ENCODE measurements around the gene PTPRE.

Gene PTPRE

GRCh38 chr10:128121750-128122412 is 215.0 kb downstream of the PTPRE start:
- TF ChIP-seq ARNTL (CRISPR knock-in tag; IDR thresholded peaks at IDR 0.05; ENCODE audit: borderline replicate concordance, low read depth) (no peak), OSR1 (CRISPR knock-in tag; IDR thresholded peaks at IDR 0.05) (no peak), CSDC2 (CRISPR knock-in tag; IDR thresholded peaks at IDR 0.05) (no peak), PPARA (CRISPR knock-in tag; IDR thresholded peaks at IDR 0.05; ENCODE audit: borderline replicate concordance) (no peak), ZFP3 (CRISPR knock-in tag; IDR thresholded peaks at IDR 0.05) (no peak), TCF4 (CRISPR knock-in tag; IDR thresholded peaks at IDR 0.05; ENCODE audit: borderline replicate concordance) (no peak), ZNF70 (CRISPR knock-in tag; IDR thresholded peaks at IDR 0.05) (no peak), ESRRG (CRISPR knock-in tag; IDR thresholded peaks at IDR 0.05) (no peak)
- TF ChIP-seq, protein P1, sequence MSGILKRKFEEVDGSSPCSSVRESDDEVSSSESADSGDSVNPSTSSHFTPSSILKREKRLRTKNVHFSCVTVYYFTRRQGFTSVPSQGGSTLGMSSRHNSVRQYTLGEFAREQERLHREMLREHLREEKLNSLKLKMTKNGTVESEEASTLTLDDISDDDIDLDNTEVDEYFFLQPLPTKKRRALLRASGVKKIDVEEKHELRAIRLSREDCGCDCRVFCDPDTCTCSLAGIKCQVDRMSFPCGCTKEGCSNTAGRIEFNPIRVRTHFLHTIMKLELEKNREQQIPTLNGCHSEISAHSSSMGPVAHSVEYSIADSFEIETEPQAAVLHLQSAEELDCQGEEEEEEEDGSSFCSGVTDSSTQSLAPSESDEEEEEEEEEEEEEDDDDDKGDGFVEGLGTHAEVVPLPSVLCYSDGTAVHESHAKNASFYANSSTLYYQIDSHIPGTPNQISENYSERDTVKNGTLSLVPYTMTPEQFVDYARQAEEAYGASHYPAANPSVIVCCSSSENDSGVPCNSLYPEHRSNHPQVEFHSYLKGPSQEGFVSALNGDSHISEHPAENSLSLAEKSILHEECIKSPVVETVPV (CRISPR knock-in tag; IDR thresholded peaks at IDR 0.05), result no peak
- TF ChIP-seq, protein P2, sequence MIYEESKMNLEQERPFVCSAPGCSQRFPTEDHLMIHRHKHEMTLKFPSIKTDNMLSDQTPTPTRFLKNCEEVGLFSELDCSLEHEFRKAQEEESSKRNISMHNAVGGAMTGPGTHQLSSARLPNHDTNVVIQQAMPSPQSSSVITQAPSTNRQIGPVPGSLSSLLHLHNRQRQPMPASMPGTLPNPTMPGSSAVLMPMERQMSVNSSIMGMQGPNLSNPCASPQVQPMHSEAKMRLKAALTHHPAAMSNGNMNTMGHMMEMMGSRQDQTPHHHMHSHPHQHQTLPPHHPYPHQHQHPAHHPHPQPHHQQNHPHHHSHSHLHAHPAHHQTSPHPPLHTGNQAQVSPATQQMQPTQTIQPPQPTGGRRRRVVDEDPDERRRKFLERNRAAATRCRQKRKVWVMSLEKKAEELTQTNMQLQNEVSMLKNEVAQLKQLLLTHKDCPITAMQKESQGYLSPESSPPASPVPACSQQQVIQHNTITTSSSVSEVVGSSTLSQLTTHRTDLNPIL (CRISPR knock-in tag; IDR thresholded peaks at IDR 0.05; ENCODE audit: low read depth), result no peak
- no peak for ATAC-seq

DNA sequence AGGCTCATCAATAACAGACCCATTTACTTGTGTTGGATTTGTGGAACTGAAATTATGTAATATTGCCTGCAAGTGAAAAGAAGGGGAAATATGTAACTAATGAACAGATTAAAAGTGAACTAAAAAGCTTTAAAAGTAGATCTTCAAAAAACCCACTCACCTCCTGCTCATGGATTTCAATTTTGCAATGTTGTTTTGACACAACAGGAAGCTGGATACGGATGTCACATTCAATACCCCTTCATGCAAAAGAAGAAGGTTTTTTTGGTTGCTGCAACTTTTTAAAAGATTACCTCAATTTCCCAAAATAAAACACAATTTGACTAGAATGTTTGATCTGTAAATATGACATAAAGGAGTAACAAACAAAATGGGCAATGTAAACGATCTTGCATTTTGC is 216.0 kb downstream of the PTPRE start:
- no peak for ATAC-seq
- TF ChIP-seq ZNF565 (CRISPR knock-in tag; conservative IDR thresholded peaks at IDR 0.05; ENCODE audit: low read depth) (no peak), BACH2 (CRISPR knock-in tag; IDR thresholded peaks at IDR 0.05; ENCODE audit: borderline replicate concordance) (no peak), ARNTL (CRISPR knock-in tag; IDR thresholded peaks at IDR 0.05; ENCODE audit: borderline replicate concordance, low read depth) (no peak), ISL1 (CRISPR knock-in tag; IDR thresholded peaks at IDR 0.05) (no peak), RARB (CRISPR knock-in tag; IDR thresholded peaks at IDR 0.05) (no peak), OSR1 (CRISPR knock-in tag; IDR thresholded peaks at IDR 0.05) (no peak), ZFP30 (CRISPR knock-in tag; IDR thresholded peaks at IDR 0.05) (no peak), GLIS3 (CRISPR knock-in tag; IDR thresholded peaks at IDR 0.05) (no peak), TOX (CRISPR knock-in tag; IDR thresholded peaks at IDR 0.05; ENCODE audit: borderline replicate concordance) (no peak), POU6F1 (CRISPR knock-in tag; IDR thresholded peaks at IDR 0.05; ENCODE audit: borderline replicate concordance, low read depth) (no peak)
- TF ChIP-seq, protein P2 (CRISPR knock-in tag; IDR thresholded peaks at IDR 0.05; ENCODE audit: low read depth), result no peak
- TF ChIP-seq, protein P3, sequence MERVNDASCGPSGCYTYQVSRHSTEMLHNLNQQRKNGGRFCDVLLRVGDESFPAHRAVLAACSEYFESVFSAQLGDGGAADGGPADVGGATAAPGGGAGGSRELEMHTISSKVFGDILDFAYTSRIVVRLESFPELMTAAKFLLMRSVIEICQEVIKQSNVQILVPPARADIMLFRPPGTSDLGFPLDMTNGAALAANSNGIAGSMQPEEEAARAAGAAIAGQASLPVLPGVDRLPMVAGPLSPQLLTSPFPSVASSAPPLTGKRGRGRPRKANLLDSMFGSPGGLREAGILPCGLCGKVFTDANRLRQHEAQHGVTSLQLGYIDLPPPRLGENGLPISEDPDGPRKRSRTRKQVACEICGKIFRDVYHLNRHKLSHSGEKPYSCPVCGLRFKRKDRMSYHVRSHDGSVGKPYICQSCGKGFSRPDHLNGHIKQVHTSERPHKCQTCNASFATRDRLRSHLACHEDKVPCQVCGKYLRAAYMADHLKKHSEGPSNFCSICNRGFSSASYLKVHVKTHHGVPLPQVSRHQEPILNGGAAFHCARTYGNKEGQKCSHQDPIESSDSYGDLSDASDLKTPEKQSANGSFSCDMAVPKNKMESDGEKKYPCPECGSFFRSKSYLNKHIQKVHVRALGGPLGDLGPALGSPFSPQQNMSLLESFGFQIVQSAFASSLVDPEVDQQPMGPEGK (CRISPR knock-in tag; IDR thresholded peaks at IDR 0.05; ENCODE audit: borderline replicate concordance), result no peak
- TF ChIP-seq, protein P4, sequence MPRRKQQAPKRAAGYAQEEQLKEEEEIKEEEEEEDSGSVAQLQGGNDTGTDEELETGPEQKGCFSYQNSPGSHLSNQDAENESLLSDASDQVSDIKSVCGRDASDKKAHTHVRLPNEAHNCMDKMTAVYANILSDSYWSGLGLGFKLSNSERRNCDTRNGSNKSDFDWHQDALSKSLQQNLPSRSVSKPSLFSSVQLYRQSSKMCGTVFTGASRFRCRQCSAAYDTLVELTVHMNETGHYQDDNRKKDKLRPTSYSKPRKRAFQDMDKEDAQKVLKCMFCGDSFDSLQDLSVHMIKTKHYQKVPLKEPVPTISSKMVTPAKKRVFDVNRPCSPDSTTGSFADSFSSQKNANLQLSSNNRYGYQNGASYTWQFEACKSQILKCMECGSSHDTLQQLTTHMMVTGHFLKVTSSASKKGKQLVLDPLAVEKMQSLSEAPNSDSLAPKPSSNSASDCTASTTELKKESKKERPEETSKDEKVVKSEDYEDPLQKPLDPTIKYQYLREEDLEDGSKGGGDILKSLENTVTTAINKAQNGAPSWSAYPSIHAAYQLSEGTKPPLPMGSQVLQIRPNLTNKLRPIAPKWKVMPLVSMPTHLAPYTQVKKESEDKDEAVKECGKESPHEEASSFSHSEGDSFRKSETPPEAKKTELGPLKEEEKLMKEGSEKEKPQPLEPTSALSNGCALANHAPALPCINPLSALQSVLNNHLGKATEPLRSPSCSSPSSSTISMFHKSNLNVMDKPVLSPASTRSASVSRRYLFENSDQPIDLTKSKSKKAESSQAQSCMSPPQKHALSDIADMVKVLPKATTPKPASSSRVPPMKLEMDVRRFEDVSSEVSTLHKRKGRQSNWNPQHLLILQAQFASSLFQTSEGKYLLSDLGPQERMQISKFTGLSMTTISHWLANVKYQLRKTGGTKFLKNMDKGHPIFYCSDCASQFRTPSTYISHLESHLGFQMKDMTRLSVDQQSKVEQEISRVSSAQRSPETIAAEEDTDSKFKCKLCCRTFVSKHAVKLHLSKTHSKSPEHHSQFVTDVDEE (CRISPR knock-in tag; IDR thresholded peaks at IDR 0.05), result no peak

Data from SK-N-SH treated with all-trans-retinoic acid at 6 μM for 48 hours (cell line).